HCT116 (cell line): Measurements from ENCODE around the gene APBB2. TPM values are rescaled to one million over a fixed set of nuclear protein-coding genes. Genes with fewer than 3 reads are reported as not detected.

Source experiments
- ATAC-seq: fragments of 200-7000 bp; cut with Tn5 transposase; 2 replicates; pipeline ENCODE4 v1.9.1; 2020; ENCODE audit warnings: mild to moderate bottlenecking, moderate library complexity
- BruUV-seq: library from RNA; stranded (reverse); fragments of 400-500 nt; replicated peaks from 2 replicates; lab custom pipeline; 2021; lab: Mats Ljungman, UMichigan
- CTCF ChIA-PET: fragments of 300-600 bp; sonication (Branson Sonifier 250); formaldehyde crosslinking; loops from one replicate; lab custom pipeline; 2021; ENCODE audit warnings: antibody characterized with exemption; lab: Charles Lee
- POLR2A ChIA-PET: fragments of 300-600, 350-600 bp; sonication (Branson Sonifier 250); formaldehyde crosslinking; loops from one replicate; lab custom pipeline; 2021; ENCODE audit warnings: antibody characterized with exemption; lab: Charles Lee
- RAD21 ChIA-PET, 2 experiments: fragments of 300-600 bp; sonication (Branson Sonifier 250); formaldehyde crosslinking; loops; one replicate each; lab custom pipeline; 2023; ENCODE audit warnings: low total read pairs in 2 of 2; ENCODE audit not compliant: uncharacterized antibody in 2 of 2, unreplicated experiment in 2 of 2, low non-redundant PET in 1 of 2; lab: Charles Lee
- DNase-seq: peaks from one replicate; pipeline ENCODE4 v3.0.0-alpha.2; 2010; ENCODE audit warnings: low read depth, low spot score
- H2AFZ ChIP-seq: fragments of 200-600 bp; shearing (Covaris generic), sonication (generic); 2 replicates; pipeline ENCODE4 v1.6.1; 2017; ENCODE audit warnings: low read depth, mixed run types, mixed read lengths, antibody characterized with exemption, low read length; ENCODE audit not compliant: poor library complexity, severe bottlenecking
- H3K27ac ChIP-seq: 2 replicates; pipeline ENCODE4 v1.5.1; 2012; ENCODE audit warnings: low read depth, low read length
- H3K27me3 ChIP-seq: fragments of 200-600 bp; sonication (generic); 2 replicates; pipeline ENCODE4 v1.6.1; 2016; ENCODE audit warnings: mixed run types, low read length, mixed read lengths; ENCODE audit not compliant: insufficient read depth
- H3K36me3 ChIP-seq, 2 experiments: fragments of 200-500 bp in 1 of 2; fragments of 200-600 bp in 1 of 2; sonication (Bioruptor generic) in 1 of 2; sonication (generic) in 1 of 2; 2 replicates each; pipeline versions ENCODE4 v1.5.1 to v1.6.1; 2014 to 2016; ENCODE audit warnings: low read length in 2 of 2, inconsistent platforms in 1 of 2, mixed read lengths in 1 of 2, mixed run types in 1 of 2; ENCODE audit not compliant: insufficient read depth in 2 of 2, control insufficient read depth in 1 of 2
- H3K4me1 ChIP-seq, 2 experiments: fragments of 200-600 bp in 1 of 2; sonication (generic) in 1 of 2; 2 replicates each; pipeline versions ENCODE4 v1.5.1 to v1.6.1; 2012 to 2017; ENCODE audit warnings: low read length in 2 of 2, inconsistent platforms in 1 of 2, mild to moderate bottlenecking in 1 of 2, mixed read lengths in 1 of 2, mixed run types in 1 of 2, moderate library complexity in 1 of 2; ENCODE audit not compliant: insufficient read depth in 2 of 2, control insufficient read depth in 1 of 2
- H3K4me2 ChIP-seq: fragments of 200-600 bp; sonication (generic); 2 replicates; pipeline ENCODE4 v1.6.1; 2017; ENCODE audit warnings: mixed run types, low read length, mixed read lengths
- H3K4me3 ChIP-seq, 2 experiments: fragments of 200-600 bp in 1 of 2; sonication (generic) in 1 of 2; replicated peaks in 1 of 2; 2 replicates each; pipeline ENCODE4 v1.5.1; 2011 to 2016; ENCODE audit warnings: low read length in 2 of 2, control low read depth in 1 of 2, low read depth in 1 of 2, mild to moderate bottlenecking in 1 of 2, mixed read lengths in 1 of 2, mixed run types in 1 of 2
- H3K79me2 ChIP-seq: fragments of 200-600 bp; sonication (generic); 2 replicates; pipeline ENCODE4 v1.6.1; 2017; ENCODE audit warnings: mild to moderate bottlenecking, mixed run types, low read length, moderate library complexity, mixed read lengths; ENCODE audit not compliant: insufficient read depth
- H3K9ac ChIP-seq: fragments of 200-600 bp; sonication (generic); 2 replicates; pipeline ENCODE4 v1.6.1; 2016; ENCODE audit warnings: low read length, mixed read lengths
- H3K9me2 ChIP-seq: fragments of 200-600 bp; sonication (generic), shearing (Covaris generic); 2 replicates; pipeline ENCODE4 v1.6.1; 2017; ENCODE audit warnings: mixed run types, mild to moderate bottlenecking, moderate library complexity; ENCODE audit not compliant: insufficient read depth
- H3K9me3 ChIP-seq, 2 experiments: fragments of 200-500 bp in 1 of 2; fragments of 200-600 bp in 1 of 2; sonication (Bioruptor generic) in 1 of 2; sonication (generic) in 1 of 2; 2 replicates each; pipeline ENCODE4 v1.6.1; 2014 to 2017; ENCODE audit warnings: low read length in 2 of 2, mixed read lengths in 2 of 2, inconsistent platforms in 1 of 2, low read depth in 1 of 2, mild to moderate bottlenecking in 1 of 2, mixed run types in 1 of 2, moderate library complexity in 1 of 2; ENCODE audit not compliant: control insufficient read depth in 1 of 2, insufficient read depth in 1 of 2
- H4K20me1 ChIP-seq: fragments of 200-600 bp; sonication (generic), shearing (Covaris generic); 2 replicates; pipeline ENCODE4 v1.6.1; 2017; ENCODE audit warnings: mixed run types, mild to moderate bottlenecking, moderate library complexity; ENCODE audit not compliant: insufficient read depth
- ATF3 ChIP-seq: IDR thresholded peaks from 2 replicates; pipeline ENCODE4 v1.6.1; 2012
- CBX3 ChIP-seq: IDR thresholded peaks from 2 replicates; pipeline ENCODE4 v1.6.1; 2012; ENCODE audit warnings: low read depth
- CEBPB ChIP-seq: IDR thresholded peaks from 2 replicates; pipeline ENCODE4 v1.6.1; 2012; ENCODE audit warnings: low read depth
- EGR1 ChIP-seq: IDR thresholded peaks from 2 replicates; pipeline ENCODE4 v1.6.1; 2012; ENCODE audit warnings: low read depth
- EZH2 ChIP-seq: fragments of 200-600 bp; sonication (generic); IDR thresholded peaks from 2 replicates; pipeline ENCODE4 v1.6.1; 2017; ENCODE audit warnings: antibody characterized with exemption, mixed run types
- JUND ChIP-seq: IDR thresholded peaks from 2 replicates; pipeline ENCODE4 v1.6.1; 2012
- MAX ChIP-seq: IDR thresholded peaks from 2 replicates; pipeline ENCODE4 v1.6.1; 2012
- POLR2A ChIP-seq: IDR thresholded peaks from 2 replicates; pipeline ENCODE4 v1.7.0; 2011; ENCODE audit warnings: borderline replicate concordance; ENCODE audit not compliant: insufficient read depth, insufficient read length; ENCODE audit errors: extremely low read depth
- POLR2AphosphoS5 ChIP-seq: IDR thresholded peaks from 2 replicates; pipeline ENCODE4 v1.6.1; 2011; ENCODE audit warnings: mild to moderate bottlenecking, low read depth, low read length, moderate library complexity
- RAD21 ChIP-seq: IDR thresholded peaks from 2 replicates; pipeline ENCODE4 v1.6.1; 2012; ENCODE audit warnings: low read depth, mild to moderate bottlenecking
- REST ChIP-seq: IDR thresholded peaks from 2 replicates; pipeline ENCODE4 v1.6.1; 2012; ENCODE audit warnings: low read depth
- SIN3A ChIP-seq: IDR thresholded peaks from 2 replicates; pipeline ENCODE4 v1.6.1; 2012; ENCODE audit warnings: low read depth
- SP1 ChIP-seq: IDR thresholded peaks from 2 replicates; pipeline ENCODE4 v1.6.1; 2012; ENCODE audit warnings: low read depth
- SRF ChIP-seq: IDR thresholded peaks from 2 replicates; pipeline ENCODE4 v1.6.1; 2012; ENCODE audit warnings: low read depth
- ZFX ChIP-seq: fragments of 450-650 bp; IDR thresholded peaks from 2 replicates; pipeline ENCODE4 v1.6.1; 2017
- intact Hi-C: fragments of 100-400 bp; cut with micrococcal nuclease; formaldehyde crosslinking; loops from 2 replicates; pipeline ENCODE4 v1.10.0; 2022
- total RNA-seq: library from RNA; stranded (reverse); gene quantifications from one replicate; pipeline ENCODE4 v1.2.1, GENCODE V29; 2021; ENCODE audit not compliant: unreplicated experiment

Gene APBB2
- total RNA-seq, 1 experiment from 2014 or later, result 72.5 TPM

- H4K20me1 ChIP-seq, result no peaks in the 10 kb centered on the region
- H3K9ac ChIP-seq, result no peak overlapping the region
- no peak for DNase-seq
- H3K4me3 ChIP-seq, result no peak overlapping the region
- H3K4me1 ChIP-seq, result no peaks in the 10 kb centered on the region
- no peak overlapping the region for H3K27ac ChIP-seq
- POLR2A ChIA-PET, result no interaction called here
- TF ChIP-seq SIN3A (no peak), POLR2A (no peak), JUND (no peak), ATF3 (no peak), SP1 (no peak), EZH2 (no peak), SRF (no peak), POLR2AphosphoS5 (no peak), CBX3 (no peak), RAD21 (no peak), EGR1 (no peak), ZFX (no peak), CEBPB (no peak), REST (no peak), MAX (no peak)
- TF ChIP-seq, all 23 proteins: peak for 0
- intact Hi-C loops, result no loop called here
- H3K27me3 ChIP-seq, result no peaks in the 10 kb centered on the region
- H3K9me2 ChIP-seq, result no peaks in the 10 kb centered on the region
- BruUV-seq, result no TSS peak
- no peak for ATAC-seq
- no peaks in the 10 kb centered on the region for H3K36me3 ChIP-seq
- ChIA-PET RAD21 (no interaction called here), CTCF (no interaction called here)
- no peak overlapping the region for H2AFZ ChIP-seq
- H3K4me2 ChIP-seq, result no peak overlapping the region
- 0 out of 4 replicates have a peak, but pooled peaks cover 0 to 3% of the 10 kb centered on the region in 2 experiments for H3K9me3 ChIP-seq
- no peaks in the 10 kb centered on the region; the same call in none of the 2 replicates for H3K79me2 ChIP-seq
Measured at GRCh38 chr4:40963897-40964478, 250.4 kb downstream of the APBB2 start.
